ENCODE data around the gene ENPP6. TPM values are rescaled to one million over a fixed set of nuclear protein-coding genes. Genes with fewer than 3 reads are reported as not detected.
A peak's percentile ranks its signal among the peaks of the same experiment; 100 is the strongest.

Gene ENPP6
- total and polyA plus RNA-seq, 2 experiments from 2014 or later, result 0.11 TPM; not detected in 1

- no peak overlapping the region for H3K4me3 Mint-ChIP-seq
- H3K27me3 ChIP-seq (ENCODE audit: insufficient read depth), result no peaks in the 10 kb centered on the region
- no peaks in the 10 kb centered on the region for H3K79me2 ChIP-seq (replicated peaks; ENCODE audit: insufficient read depth)
- H3K27me3 Mint-ChIP-seq (ENCODE audit: insufficient read depth, low read depth, poor library complexity), result peaks cover 3% of the 10 kb centered on the region
- H3K27ac Mint-ChIP-seq, result no peak overlapping the region
- no peak overlapping the region for H2AFZ ChIP-seq
- no peaks in the 10 kb centered on the region for H3K4me1 Mint-ChIP-seq
- no peak overlapping the region for H3K27ac ChIP-seq (ENCODE audit: low read depth)
- H3K36me3 Mint-ChIP-seq (ENCODE audit: low read depth), result 0 out of 3 replicates have a peak, but pooled peaks cover under 1% of the 10 kb centered on the region
- no peaks in the 10 kb centered on the region for H3K4me1 ChIP-seq (ENCODE audit: insufficient read depth)
- H4K20me1 ChIP-seq (replicated peaks; ENCODE audit: insufficient read depth), result no peaks in the 10 kb centered on the region
- TF ChIP-seq EZH2phosphoT487 (IDR thresholded peaks at IDR 0.05; ENCODE audit: unreplicated experiment) (no peak), POLR2AphosphoS5 (IDR thresholded peaks at IDR 0.05; ENCODE audit: low read depth) (no peak)
- 0 out of 3 replicates have a peak, but pooled peaks cover 3% of the 10 kb centered on the region for H3K9me3 Mint-ChIP-seq
- no peaks in the 10 kb centered on the region for H3K36me3 ChIP-seq (ENCODE audit: insufficient read depth)
- no peak overlapping the region for H3K4me2 ChIP-seq
- no peak for ATAC-seq
- no peak for DNase-seq (ENCODE audit: low spot score)
- no peaks in the 10 kb centered on the region for H3F3A ChIP-seq (replicated peaks; ENCODE audit: low read depth)
- no peaks in the 10 kb centered on the region for H3K9me2 ChIP-seq (ENCODE audit: insufficient read depth)
- no peak overlapping the region for H3K4me3 ChIP-seq
Observed at GRCh38 chr4:184228056-184228705, 10.5 kb upstream of the ENPP6 start.

- Histone ChIP-seq H3K9me2 (ENCODE audit: insufficient read depth) (peaks cover 8% of the 10 kb centered on the region), H3K4me2 (no peak overlapping the region), H3K4me3 (no peak overlapping the region), H2AFZ (peak overlapping the region; percentile 59; the same call in 1 of the 2 replicates), H3K79me2 (replicated peaks; ENCODE audit: insufficient read depth) (no peaks in the 10 kb centered on the region), H3F3A (replicated peaks; ENCODE audit: low read depth) (no peaks in the 10 kb centered on the region), H3K27me3 (ENCODE audit: insufficient read depth) (no peaks in the 10 kb centered on the region), H3K27ac (ENCODE audit: low read depth) (no peak overlapping the region), H4K20me1 (replicated peaks; ENCODE audit: insufficient read depth) (no peaks in the 10 kb centered on the region), H3K36me3 (ENCODE audit: insufficient read depth) (no peaks in the 10 kb centered on the region; the same call in 1 of the 2 replicates), H3K4me1 (ENCODE audit: insufficient read depth) (no peaks in the 10 kb centered on the region; the same call in 1 of the 2 replicates)
- H3K27me3 Mint-ChIP-seq (ENCODE audit: insufficient read depth, low read depth, poor library complexity), result peaks cover 2% of the 10 kb centered on the region
- H3K4me3 Mint-ChIP-seq, result no peak overlapping the region
- DNase-seq (ENCODE audit: low spot score) (no peak), ATAC-seq (no peak)
- peaks cover 19% of the 10 kb centered on the region for H3K4me1 Mint-ChIP-seq
- H3K36me3 Mint-ChIP-seq (ENCODE audit: low read depth), result no peaks in the 10 kb centered on the region; the same call in 2 of the 3 replicates
- H3K9me3 Mint-ChIP-seq, result peaks cover 9% of the 10 kb centered on the region; the same call in 2 of the 3 replicates
- H3K27ac Mint-ChIP-seq, result no peak overlapping the region
- TF ChIP-seq POLR2AphosphoS5 (IDR thresholded peaks at IDR 0.05; ENCODE audit: low read depth) (no peak), ZNF114 (CRISPR knock-in tag; IDR thresholded peaks at IDR 0.05) (no peak), JUNB (IDR thresholded peaks at IDR 0.05; ENCODE audit: unreplicated experiment) (no peak), EZH2phosphoT487 (IDR thresholded peaks at IDR 0.05; ENCODE audit: unreplicated experiment) (no peak), CTCF (conservative IDR thresholded peaks at IDR 0.05; ENCODE audit: low read depth in 2 of 2) (no peak), ETS1 (IDR thresholded peaks at IDR 0.05) (no peak), ZNF462 (CRISPR knock-in tag; IDR thresholded peaks at IDR 0.05) (no peak), REST (IDR thresholded peaks at IDR 0.05; ENCODE audit: unreplicated experiment) (no peak)
Observed at GRCh38 chr4:184216515-184216914, 1.2 kb downstream of the ENPP6 start.
